B cell (primary cell): ENCODE data around the gene SPRY1. TPM values are rescaled to one million over a fixed set of nuclear protein-coding genes. Genes with fewer than 3 reads are reported as not detected.
A peak's percentile ranks its signal among the peaks of the same experiment; 100 is the strongest.

ENCODE experiments used
- ATAC-seq: fragments of 200-7000 bp; cut with Tn5 transposase; one replicate; pipeline ENCODE4 v1.10.0; 2021; ENCODE audit warnings: low read depth, mild to moderate bottlenecking, moderate number of reproducible peaks, moderate library complexity
- CTCF ChIA-PET: fragments of 350-600 bp; sonication (Branson Sonifier 250); formaldehyde crosslinking; loops from one replicate; lab custom pipeline; 2021; ENCODE audit warnings: antibody characterized with exemption, inconsistent platforms; lab: Charles Lee
- POLR2A ChIA-PET: fragments of 350-600 bp; sonication (Branson Sonifier 250); formaldehyde crosslinking; loops from one replicate; lab custom pipeline; 2021; ENCODE audit warnings: antibody characterized with exemption; lab: Charles Lee
- DNase-seq: peaks from one replicate; pipeline ENCODE4 v3.0.0; 2013
- H2AFZ ChIP-seq: 2 replicates; pipeline ENCODE4 v1.6.1; 2012; ENCODE audit warnings: mild to moderate bottlenecking, low read depth, low read length; ENCODE audit not compliant: insufficient read depth, poor library complexity, severe bottlenecking
- H3K27ac ChIP-seq, 2 donors: 1 replicate in 1 of 2; 2 replicates in 1 of 2; pipeline ENCODE4 v1.5.1; 2012 to 2013; ENCODE audit warnings: low read length in 2 of 2, mild to moderate bottlenecking in 2 of 2, moderate library complexity in 1 of 2
- H3K27me3 ChIP-seq, 4 experiments: fragments of 200-600 bp in 1 of 4; sonication (generic) in 1 of 4; replicated peaks in 1 of 4; 1 replicate in 2 of 4; 2 replicates in 2 of 4; pipeline versions ENCODE4 v1.6.1 to v1.7.0; 2013 to 2016; ENCODE audit warnings: low read length in 3 of 4, mild to moderate bottlenecking in 2 of 4, mixed read lengths in 1 of 4, moderate library complexity in 1 of 4; ENCODE audit not compliant: insufficient read depth in 4 of 4, control insufficient read depth in 3 of 4; ENCODE audit errors: control extremely low read depth in 1 of 4
- H3K36me3 ChIP-seq, 2 experiments: replicated peaks in 1 of 2; 1 replicate in 1 of 2; 2 replicates in 1 of 2; pipeline versions ENCODE4 v1.6.1 to v1.7.1; 2013; ENCODE audit warnings: low read length in 1 of 2; ENCODE audit not compliant: insufficient read depth in 2 of 2, control insufficient read depth in 1 of 2; ENCODE audit errors: control extremely low read depth in 1 of 2, extremely low read depth in 1 of 2
- H3K4me1 ChIP-seq, 2 donors: fragments of 200-600 bp in 1 of 2; sonication (generic) in 1 of 2; 1 replicate in 1 of 2; 2 replicates in 1 of 2; pipeline versions ENCODE4 v1.5.1 to v1.6.1; 2013 to 2017; ENCODE audit warnings: low read length in 2 of 2; ENCODE audit not compliant: control insufficient read depth in 2 of 2, insufficient read depth in 2 of 2
- H3K4me2 ChIP-seq: replicated peaks from 2 replicates; pipeline ENCODE3; 2012; ENCODE audit warnings: mild to moderate bottlenecking, low read depth, low read length; ENCODE audit not compliant: poor library complexity, severe bottlenecking
- H3K4me3 ChIP-seq, 5 experiments: fragments of 200-600 bp in 1 of 5; sonication (generic) in 1 of 5; 1 replicate in 3 of 5; 2 replicates in 2 of 5; pipeline versions ENCODE4 v1.5.1 to v1.7.0; 2011 to 2016; ENCODE audit warnings: low read length in 4 of 5, mild to moderate bottlenecking in 4 of 5, low read depth in 2 of 5, control low read depth in 1 of 5, moderate library complexity in 1 of 5; ENCODE audit not compliant: insufficient read depth in 1 of 5; ENCODE audit errors: control extremely low read depth in 1 of 5, extremely low read depth in 1 of 5
- H3K79me2 ChIP-seq: fragments of 200-600 bp; sonication (generic); one replicate; pipeline ENCODE4 v1.6.0; 2016; ENCODE audit warnings: low read length; ENCODE audit not compliant: control insufficient read depth, insufficient read depth
- H3K9ac ChIP-seq: fragments of 200-600 bp; sonication (generic); 2 replicates; pipeline ENCODE4 v1.6.1; 2017; ENCODE audit warnings: mild to moderate bottlenecking, low read length, moderate library complexity
- H3K9me3 ChIP-seq, 3 donors: one replicate each; pipeline versions ENCODE4 v1.6.1 to v1.7.1; 2013; ENCODE audit warnings: low read length in 2 of 3; ENCODE audit not compliant: control insufficient read depth in 2 of 3, insufficient read depth in 1 of 3; ENCODE audit errors: control extremely low read depth in 1 of 3
- H4K20me1 ChIP-seq: 2 replicates; pipeline ENCODE4 v1.6.0; 2012; ENCODE audit warnings: mild to moderate bottlenecking, low read length; ENCODE audit not compliant: insufficient read depth, control insufficient read depth, poor library complexity, severe bottlenecking
- H3K27ac Mint-ChIP-seq: one replicate; pipeline ENCODE4 v1.8.0; 2021; ENCODE audit warnings: mixed read lengths
- H3K27me3 Mint-ChIP-seq: one replicate; pipeline ENCODE4 v1.8.0; 2021; ENCODE audit warnings: mixed read lengths
- H3K4me1 Mint-ChIP-seq: one replicate; pipeline ENCODE4 v1.8.0; 2021; ENCODE audit warnings: mixed read lengths
- H3K4me3 Mint-ChIP-seq: one replicate; pipeline ENCODE4 v1.8.0; 2021; ENCODE audit warnings: mixed read lengths
- H3K9me3 Mint-ChIP-seq: one replicate; pipeline ENCODE4 v1.8.0; 2022; ENCODE audit warnings: mixed read lengths; ENCODE audit not compliant: insufficient read depth
- CTCF ChIP-seq: fragments of 200-600 bp; IDR thresholded peaks from one replicate; pipeline ENCODE4 v1.8.0; 2022; ENCODE audit warnings: antibody characterized with exemption, mild to moderate bottlenecking
- EZH2 ChIP-seq: IDR thresholded peaks from 2 replicates; pipeline ENCODE4 v1.6.1; 2012; ENCODE audit warnings: borderline replicate concordance, low read depth, mild to moderate bottlenecking, moderate library complexity, low read length; ENCODE audit not compliant: insufficient read depth, poor library complexity, severe bottlenecking
- WGBS: methylation state at CpG from one replicate; pipeline ENCODE4 v1.1.5; 2013; ENCODE audit warnings: missing lambda C conversion rate; ENCODE audit not compliant: insufficient coverage; 5-methylcytosine and 5-hydroxymethylcytosine counted together
- intact Hi-C: fragments of 100-400 bp; cut with micrococcal nuclease; formaldehyde crosslinking; loops from one replicate; pipeline ENCODE4 v1.10.0; 2022
- polyA plus RNA-seq: library from polyadenylated mRNA; depleted of rRNA; stranded (reverse); fragments of >200 nt; gene quantifications from 2 replicates; pipeline ENCODE4 v1.2.3, GENCODE V29; 2012
- total RNA-seq, 2 donors: library from RNA; stranded (reverse); fragments of 120-200 nt in 1 of 2; gene quantifications; 1 replicate in 1 of 2; 2 replicates in 1 of 2; pipeline versions ENCODE4 v1.2.3 to v1.2.4, GENCODE V29; 2013 to 2022

Gene SPRY1
- total and polyA plus RNA-seq, 2 donors (not counting 1 experiment from before 2014, with no cell fraction given), result 4.7 to 6.9 TPM

GRCh38 chr4:123449362-123449761, 52.8 kb downstream of the SPRY1 start:
- TF ChIP-seq CTCF, result no peak
- TF ChIP-seq EZH2, result no peak
- peak overlapping the region; percentile 54 to 71 for H3K27ac ChIP-seq

GRCh38 chr4:123449780-123450179, 53.2 kb downstream of the SPRY1 start:
- Mint-ChIP-seq H3K27me3 (no peaks in the 10 kb centered on the region), H3K4me3 (peak overlapping the region; percentile 88), H3K9me3 (no peaks in the 10 kb centered on the region), H3K4me1 (peaks cover 48% of the 10 kb centered on the region), H3K27ac (peak overlapping the region; percentile 87)
- H3K27ac ChIP-seq, result peak overlapping the region; percentile 61 to 71
- H3K79me2 ChIP-seq, result no peaks in the 10 kb centered on the region
- H3K4me3 ChIP-seq, result peak overlapping the region in 2 of 5 experiments; percentile 12 to 46
- DNase-seq (peak; percentile 78), ATAC-seq (peak; percentile 85)
- TF ChIP-seq CTCF (no peak), EZH2 (no peak)
- peak overlapping the region; percentile 60 for H3K4me2 ChIP-seq
- CTCF ChIA-PET, result no interaction called here
- H3K36me3 ChIP-seq, result no peaks in the 10 kb centered on the region
- H3K27me3 ChIP-seq, result no peaks in the 10 kb centered on the region
- WGBS, result no CpG with 5 or more reads among the region's 1 CpG
- H4K20me1 ChIP-seq, result no peaks in the 10 kb centered on the region
- intact Hi-C loops, result loop anchor here (5.0 to 10.0 kb wide), 2 partner anchors 32 to 55 kb away; no protein-coding TSS in a partner anchor
- H3K4me1 ChIP-seq, result peaks cover 64 to 68% of the 10 kb centered on the region in 2 donors
- POLR2A ChIA-PET, result no interaction called here
- no peak overlapping the region for H2AFZ ChIP-seq
- no peaks in the 10 kb centered on the region for H3K9me3 ChIP-seq
- H3K9ac ChIP-seq, result peak overlapping the region; percentile 34

More at GRCh38 chr4:123449362-123449761, 52.8 kb downstream of the SPRY1 start:
- Mint-ChIP-seq H3K4me1 (peaks cover 51% of the 10 kb centered on the region), H3K4me3 (peak overlapping the region; percentile 88), H3K9me3 (no peaks in the 10 kb centered on the region), H3K27me3 (no peaks in the 10 kb centered on the region), H3K27ac (peak overlapping the region; percentile 87)
- H4K20me1 ChIP-seq, result no peaks in the 10 kb centered on the region
- no peak overlapping the region for H3K9ac ChIP-seq
- no peak overlapping the region for H2AFZ ChIP-seq
- WGBS, result 75% methylated on average over 2 of the region's 5 CpGs
- DNase-seq (no peak), ATAC-seq (peak; percentile 13)
- intact Hi-C loops, result loop anchor here (10.0 kb wide), 1 partner anchor 55 kb away; no protein-coding TSS in a partner anchor
- H3K79me2 ChIP-seq, result no peaks in the 10 kb centered on the region
- H3K9me3 ChIP-seq, result no peaks in the 10 kb centered on the region
- POLR2A ChIA-PET, result no interaction called here
- H3K4me3 ChIP-seq, result peak overlapping the region in 2 of 5 experiments; percentile 5 to 46
- peaks cover 68 to 71% of the 10 kb centered on the region in 2 donors for H3K4me1 ChIP-seq
- peak overlapping the region; percentile 60 for H3K4me2 ChIP-seq
- no peaks in the 10 kb centered on the region for H3K36me3 ChIP-seq
- H3K27me3 ChIP-seq, result no peaks in the 10 kb centered on the region
- CTCF ChIA-PET, result no interaction called here
